GM18867 (cell line): ENCODE data around the gene WDR45B.
"Not testable (repeated sequence)": the region's sequence is repeated elsewhere in the genome, so short reads cannot be mapped to it uniquely, and the experiment has no call there.

Experiments
- ATAC-seq: cut with Tn5 transposase; IDR thresholded peaks from one replicate; pipeline ENCODE4 v1.9.1; 2021; ENCODE audit warnings: mild to moderate bottlenecking, moderate library complexity; ENCODE audit not compliant: unreplicated experiment

The WDR45B gene

DNA sequence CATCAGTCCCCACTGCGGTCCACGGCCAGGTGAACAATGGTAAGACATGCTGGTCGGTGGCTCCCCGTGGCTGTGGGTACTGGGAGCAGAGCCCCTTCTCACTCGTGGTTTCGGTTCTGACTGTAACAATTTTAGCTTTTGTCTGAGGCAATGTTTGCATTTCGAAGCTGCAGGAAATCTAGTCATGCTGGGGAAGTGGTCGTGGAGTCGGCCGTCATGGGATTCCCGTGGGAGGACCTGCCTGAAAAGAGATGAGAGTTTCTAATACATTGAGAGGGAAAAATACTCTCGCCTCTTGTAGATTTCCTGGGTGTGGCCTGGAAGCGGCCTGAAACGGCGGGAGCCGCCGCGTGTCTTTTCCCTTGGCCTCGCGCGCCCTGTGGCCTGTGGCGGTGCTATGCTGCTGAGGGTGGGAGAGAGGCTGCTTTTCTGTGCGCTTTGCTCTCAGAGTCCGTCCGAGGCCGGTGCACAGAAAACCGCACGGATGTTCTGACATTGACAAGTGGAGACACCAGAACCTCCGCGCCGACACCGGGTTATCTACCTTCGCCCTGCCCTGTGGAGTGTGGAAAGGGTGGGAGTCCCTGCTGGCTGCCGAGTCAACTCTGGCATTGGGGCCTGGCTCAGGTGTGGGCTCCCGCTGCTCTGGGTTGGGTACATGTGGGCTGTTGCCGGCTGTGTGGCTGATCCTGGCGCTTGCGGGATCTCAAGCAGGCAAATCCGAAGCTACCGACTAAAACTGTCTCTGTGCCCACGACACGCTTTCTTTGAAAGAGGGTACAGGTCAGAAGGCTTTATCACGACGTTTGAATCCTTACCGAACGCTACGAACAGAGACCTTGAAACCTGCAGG, 60.8 kb downstream of the WDR45B start:
- no peak for ATAC-seq

GRCh38 chr17:82586576-82587233, 61.5 kb downstream of the WDR45B start:
- ATAC-seq = no peak

GRCh38 chr17:82585935-82586575, 62.2 kb downstream of the WDR45B start:
- not testable (repeated sequence) for ATAC-seq

GRCh38 chr17:82583720-82584234, 64.5 kb downstream of the WDR45B start:
- no peak for ATAC-seq

- no peak for ATAC-seq
These were observed 65.5 kb downstream of the WDR45B start for GRCh38 chr17:82582709-82583108.

DNA sequence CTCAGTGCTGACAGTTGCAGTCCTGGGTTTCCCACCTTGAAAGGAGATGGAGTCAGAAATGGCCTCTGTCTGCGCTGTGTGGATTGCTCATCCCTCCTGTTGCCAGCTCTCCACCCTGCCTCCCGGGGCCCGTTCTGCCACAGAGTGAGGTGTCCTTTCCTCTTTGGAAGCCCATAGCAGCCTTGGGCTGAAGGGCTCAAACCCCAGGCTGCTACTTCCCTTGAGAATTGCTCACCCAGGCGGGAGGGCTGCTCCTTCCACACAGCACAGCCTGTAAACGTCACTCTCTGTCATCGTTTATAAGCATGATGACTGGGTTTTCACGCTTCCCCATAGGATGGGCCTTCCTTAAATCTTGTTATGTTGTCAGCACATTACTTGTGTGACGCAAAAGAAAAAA, 66.0 kb downstream of the WDR45B start:
- ATAC-seq = no peak

GRCh38 chr17:82579969-82580368, 68.3 kb downstream of the WDR45B start:
- ATAC-seq = not testable (repeated sequence)

DNA sequence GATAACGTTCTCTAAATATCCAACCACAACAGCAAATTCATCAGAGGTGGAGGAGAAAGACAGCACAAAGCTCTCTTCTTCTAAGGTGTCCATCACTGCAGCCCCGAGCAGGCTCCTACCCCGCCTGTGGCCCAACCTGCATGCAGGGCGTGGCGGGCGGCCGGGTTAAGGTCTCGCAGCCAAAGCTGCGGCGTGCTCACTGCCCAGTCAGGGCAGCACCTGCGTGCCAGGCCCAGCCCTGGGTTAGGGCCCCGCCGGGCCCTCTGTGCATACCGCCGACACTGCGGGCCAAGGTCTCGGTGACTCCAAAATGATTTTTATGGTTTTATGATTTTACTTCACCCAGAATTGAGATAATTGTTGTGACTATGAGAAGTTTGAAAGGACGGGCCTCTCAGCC, 70.9 kb downstream of the WDR45B start:
- ATAC-seq = no peak

- not testable (repeated sequence) for ATAC-seq
These were observed 72.5 kb downstream of the WDR45B start for GRCh38 chr17:82575581-82576221.

- ATAC-seq = no peak
These were observed 74.2 kb downstream of the WDR45B start for GRCh38 chr17:82574041-82574440.

DNA sequence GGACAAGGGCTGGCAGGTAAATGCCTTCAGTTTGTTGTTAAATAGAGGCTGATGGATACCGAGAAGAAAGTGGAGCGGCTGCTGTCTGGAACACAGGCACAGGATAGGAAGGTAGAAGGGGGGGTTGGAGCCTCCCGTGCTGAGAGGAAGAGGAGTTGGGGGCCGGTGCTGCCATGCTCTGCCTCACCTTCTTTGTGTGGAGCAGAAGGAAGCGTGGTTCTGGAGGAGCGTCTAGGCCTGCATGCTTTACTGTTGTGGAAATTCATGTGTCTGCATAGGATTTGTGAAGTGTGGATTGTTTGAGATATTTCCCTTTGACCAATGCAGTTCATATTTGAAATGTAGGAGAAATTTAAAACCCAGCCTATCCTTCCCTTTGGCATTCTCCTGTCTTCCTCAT, 76.4 kb downstream of the WDR45B start:
- no peak for ATAC-seq

GRCh38 chr17:82570277-82570676, 78.0 kb downstream of the WDR45B start:
- ATAC-seq = no peak

DNA sequence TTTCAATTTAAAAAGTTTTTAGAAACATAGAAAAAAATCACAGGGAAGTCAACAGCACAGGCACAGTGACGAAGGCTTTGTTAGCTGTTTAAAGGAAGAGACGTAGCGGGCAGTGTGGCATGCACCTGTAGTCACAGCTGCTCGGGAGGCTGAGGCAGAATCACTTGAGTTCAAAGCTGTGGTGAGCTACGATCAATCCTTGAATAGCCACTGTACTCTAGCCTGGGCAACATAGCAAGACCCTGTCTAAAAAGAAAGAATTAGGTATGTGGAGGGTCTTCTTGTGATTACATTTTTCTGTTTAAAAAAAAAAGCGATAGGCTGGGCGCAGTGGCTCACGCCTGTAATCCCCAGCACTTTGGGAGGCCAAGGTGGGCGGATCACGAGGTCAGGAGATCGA, 78.6 kb downstream of the WDR45B start:
- ATAC-seq = no peak

DNA sequence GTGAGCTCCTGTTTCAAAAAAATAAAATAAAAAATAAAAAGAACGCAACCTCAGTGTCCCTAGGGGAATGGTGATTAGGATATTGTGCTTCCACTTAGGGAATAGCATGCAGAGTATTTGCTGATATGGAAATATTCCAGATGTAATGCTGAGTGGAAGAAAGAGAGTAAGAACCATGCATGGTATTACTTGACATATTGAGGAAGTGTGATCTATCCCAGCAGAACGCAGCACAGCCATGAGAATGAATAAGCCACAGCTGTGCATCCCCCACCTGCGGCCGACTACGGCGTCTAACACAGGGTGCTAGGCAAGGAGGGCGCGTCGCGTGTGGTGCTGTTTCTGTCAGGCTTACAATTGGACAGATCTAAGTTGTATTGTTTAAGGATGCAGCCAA, 79.2 kb downstream of the WDR45B start:
- no peak for ATAC-seq

- no peak for ATAC-seq
These were observed 81.0 kb downstream of the WDR45B start for GRCh38 chr17:82567286-82567685.

GRCh38 chr17:82566129-82566960, 81.9 kb downstream of the WDR45B start:
- ATAC-seq = no peak

GRCh38 chr17:82565551-82565950, 82.7 kb downstream of the WDR45B start:
- ATAC-seq = no peak
